ENCODE measurements around the gene TUBA3E.

GRCh38 chr2:130162968-130163367 lies 35.3 kb downstream of the TUBA3E start:
- TF ChIP-seq CTCF (IDR thresholded peaks at IDR 0.05) (no peak), EP300 (IDR thresholded peaks at IDR 0.05) (no peak)
